IMR-90 (cell line): ENCODE measurements around the gene ZNF488. TPM values are rescaled to one million over a fixed set of nuclear protein-coding genes. Genes with fewer than 3 reads are reported as not detected.
A peak's percentile ranks its signal among the peaks of the same experiment; 100 is the strongest.

Experiments used
- ATAC-seq: fragments of 200-7000 bp; cut with Tn5 transposase; 2 replicates; pipeline ENCODE4 v1.9.1; 2020; ENCODE audit warnings: low read depth, mild to moderate bottlenecking, moderate library complexity
- BruUV-seq: library from RNA; stranded (reverse); fragments of 400-500 nt; replicated peaks from 2 replicates; lab custom pipeline; 2021; lab: Mats Ljungman, UMichigan
- CTCF ChIA-PET: fragments of 300-600 bp; formaldehyde crosslinking; extraction: SDS; loops from one replicate; lab custom pipeline; 2021; ENCODE audit warnings: antibody characterized with exemption; lab: Yijun Ruan, JAX
- POLR2A ChIA-PET: fragments of 300-600 bp; sonication (Branson Sonifier 250); formaldehyde crosslinking; loops from one replicate; lab custom pipeline; 2022; ENCODE audit warnings: antibody characterized with exemption; ENCODE audit not compliant: unreplicated experiment; lab: Charles Lee
- DNase-seq: peaks from one replicate; pipeline ENCODE4 v3.0.0; 2013
- H2AFZ ChIP-seq: replicated peaks from 2 replicates; pipeline ENCODE3; 2013; ENCODE audit warnings: low read length, mild to moderate bottlenecking; ENCODE audit not compliant: poor library complexity
- H2AK5ac ChIP-seq: 2 replicates; pipeline ENCODE4 v1.6.1; 2013; ENCODE audit warnings: low read depth, low read length, inconsistent platforms
- H2AK9ac ChIP-seq: replicated peaks from 2 replicates; pipeline ENCODE3; 2013; ENCODE audit warnings: mild to moderate bottlenecking, low read depth, low read length, moderate library complexity; ENCODE audit not compliant: poor library complexity
- H2BK120ac ChIP-seq: 2 replicates; pipeline ENCODE4 v1.6.1; 2013; ENCODE audit warnings: low read depth, low read length, inconsistent platforms
- H2BK15ac ChIP-seq: 3 replicates; pipeline ENCODE4 v1.6.1; 2013; ENCODE audit warnings: low read depth, low read length, inconsistent platforms
- H2BK20ac ChIP-seq: 2 replicates; pipeline ENCODE4 v1.6.1; 2013; ENCODE audit warnings: low read depth, mild to moderate bottlenecking, inconsistent platforms, low read length, moderate library complexity
- H2BK5ac ChIP-seq: 2 replicates; pipeline ENCODE4 v1.6.1; 2013; ENCODE audit warnings: mild to moderate bottlenecking, low read depth, low read length, inconsistent platforms; ENCODE audit not compliant: poor library complexity, severe bottlenecking
- H3K14ac ChIP-seq: replicated peaks from 2 replicates; pipeline ENCODE4 v1.6.1; 2013; ENCODE audit warnings: low read depth, low read length, inconsistent platforms
- H3K18ac ChIP-seq: 2 replicates; pipeline ENCODE4 v1.6.1; 2013; ENCODE audit warnings: low read depth, low read length, control low read depth
- H3K23ac ChIP-seq: 2 replicates; pipeline ENCODE4 v1.6.1; 2013; ENCODE audit warnings: low read depth, low read length, inconsistent platforms
- H3K27ac ChIP-seq: 2 replicates; pipeline ENCODE4 v1.5.1; 2013; ENCODE audit warnings: mild to moderate bottlenecking, control low read depth, low read length; ENCODE audit not compliant: insufficient read depth
- H3K27me3 ChIP-seq: 2 replicates; pipeline ENCODE4 v1.6.1; 2013; ENCODE audit warnings: low read length; ENCODE audit not compliant: control insufficient read depth, insufficient read depth
- H3K36me3 ChIP-seq: 2 replicates; pipeline ENCODE4 v1.6.1; 2013; ENCODE audit warnings: low read length, mixed read lengths; ENCODE audit not compliant: control insufficient read depth, insufficient read depth
- H3K4ac ChIP-seq: 2 replicates; pipeline ENCODE4 v1.6.1; 2013; ENCODE audit warnings: low read depth, low read length, inconsistent platforms
- H3K4me1 ChIP-seq: 2 replicates; pipeline ENCODE4 v1.6.1; 2013; ENCODE audit warnings: low read length, mixed read lengths; ENCODE audit not compliant: control insufficient read depth, insufficient read depth
- H3K4me2 ChIP-seq: 2 replicates; pipeline ENCODE4 v1.6.1; 2013; ENCODE audit warnings: low read depth, mild to moderate bottlenecking, control low read depth, low read length, moderate library complexity
- H3K4me3 ChIP-seq: 2 replicates; pipeline ENCODE4 v1.5.1; 2013; ENCODE audit warnings: low read depth, mild to moderate bottlenecking, control low read depth, low read length, moderate library complexity; ENCODE audit not compliant: insufficient read depth
- H3K56ac ChIP-seq: 2 replicates; pipeline ENCODE4 v1.6.1; 2013; ENCODE audit warnings: low read length, inconsistent platforms; ENCODE audit not compliant: insufficient read depth; ENCODE audit errors: extremely low read depth
- H3K79me1 ChIP-seq, 2 experiments: 2 replicates each; pipeline ENCODE4 v1.6.1; 2013; ENCODE audit warnings: low read length in 2 of 2, inconsistent platforms in 1 of 2, low read depth in 1 of 2
- H3K9ac ChIP-seq: 2 replicates; pipeline ENCODE4 v1.6.1; 2013; ENCODE audit warnings: low read depth, low read length, control low read depth
- H3K9me1 ChIP-seq: 2 replicates; pipeline ENCODE4 v1.6.1; 2013; ENCODE audit warnings: low read length, inconsistent platforms; ENCODE audit not compliant: insufficient read depth
- H3K9me3 ChIP-seq: 2 replicates; pipeline ENCODE4 v1.6.1; 2013; ENCODE audit warnings: low read length; ENCODE audit not compliant: control insufficient read depth, insufficient read depth
- H4K20me1 ChIP-seq: 2 replicates; pipeline ENCODE4 v1.6.1; 2013; ENCODE audit warnings: low read length, inconsistent platforms; ENCODE audit not compliant: insufficient read depth
- H4K5ac ChIP-seq: 2 replicates; pipeline ENCODE4 v1.6.1; 2013; ENCODE audit warnings: mild to moderate bottlenecking, low read depth, low read length, control low read depth
- H4K8ac ChIP-seq, 2 experiments: 2 replicates each; pipeline ENCODE4 v1.6.1; 2013; ENCODE audit warnings: low read depth in 2 of 2, low read length in 2 of 2, control low read depth in 1 of 2, inconsistent platforms in 1 of 2
- H4K91ac ChIP-seq: 2 replicates; pipeline ENCODE4 v1.6.1; 2013; ENCODE audit warnings: low read depth, low read length, inconsistent platforms; ENCODE audit not compliant: insufficient read depth
- CEBPB ChIP-seq: IDR thresholded peaks from 2 replicates; pipeline ENCODE4 v1.6.1; 2012; ENCODE audit warnings: low read depth, low read length, improper control_type of control experiment
- MAFK ChIP-seq: IDR thresholded peaks from 2 replicates; pipeline ENCODE4 v1.6.1; 2012; ENCODE audit warnings: low read depth, low read length, improper control_type of control experiment
- MAZ ChIP-seq: IDR thresholded peaks from 2 replicates; pipeline ENCODE4 v1.6.1; 2012; ENCODE audit warnings: low read depth, mild to moderate bottlenecking, low read length, improper control_type of control experiment, moderate library complexity, borderline replicate concordance
- NFE2L2 ChIP-seq: fragments of 150-350 bp; IDR thresholded peaks from 2 replicates; pipeline ENCODE4 v1.6.1; 2016; ENCODE audit warnings: low read depth, mild to moderate bottlenecking, low read length
- POLR2A ChIP-seq: IDR thresholded peaks from 2 replicates; pipeline ENCODE4 v1.6.1; 2012; ENCODE audit warnings: mild to moderate bottlenecking, low read depth, low read length
- RAD21 ChIP-seq: IDR thresholded peaks from 2 replicates; pipeline ENCODE4 v1.6.1; 2012; ENCODE audit warnings: low read length, improper control_type of control experiment
- RCOR1 ChIP-seq: IDR thresholded peaks from 2 replicates; pipeline ENCODE4 v1.6.1; 2012; ENCODE audit warnings: mild to moderate bottlenecking, low read length, improper control_type of control experiment; ENCODE audit not compliant: insufficient replicate concordance
- SMC3 ChIP-seq: fragments of 150-350 bp; IDR thresholded peaks from 2 replicates; pipeline ENCODE4 v1.6.1; 2016; ENCODE audit warnings: low read depth, mild to moderate bottlenecking, antibody characterized with exemption, low read length, moderate library complexity
- WGBS, 2 experiments: methylation state at CpG; one replicate each; pipeline versions ENCODE4 v1.1.5 to v1.1.7; 2013; ENCODE audit warnings: missing lambda C conversion rate in 2 of 2; ENCODE audit not compliant: insufficient read length in 1 of 2; ENCODE audit errors: extremely low coverage in 2 of 2; 5-methylcytosine and 5-hydroxymethylcytosine counted together
- dilution Hi-C: fragments of 300-500 bp; cut with HindIII; formaldehyde crosslinking; loops from one replicate; pipeline ENCODE4 v1.14.3; 2018; ENCODE audit warnings: low sequenced_read_pairs; ENCODE audit not compliant: unreplicated experiment
- in situ Hi-C: fragments of 300-500 bp; cut with MboI; formaldehyde crosslinking; loops from 3 replicates; pipeline ENCODE4 v1.14.3; 2019; ENCODE audit warnings: low sequenced_read_pairs, inconsistent platforms, mixed read lengths
- intact Hi-C: fragments of 100-400 bp; cut with micrococcal nuclease; formaldehyde crosslinking; loops from 2 replicates; pipeline ENCODE4 v1.10.0; 2022
- polyA plus RNA-seq, 3 experiments: library from polyadenylated mRNA; depleted of rRNA; stranded (reverse); fragments of >200 nt; gene quantifications; 2 replicates each; pipeline ENCODE4 v1.2.3, GENCODE V29; 2012; ENCODE audit warnings: low replicate concordance in 1 of 3
- total RNA-seq: library from RNA; depleted of rRNA; stranded (reverse); fragments of >200 nt; gene quantifications from 2 replicates; pipeline ENCODE4 v1.2.3, GENCODE V29; 2012

The ZNF488 gene
- total and polyA plus RNA-seq, 2 of the 4 experiments (the other 2 are of a cell fraction), result under 0.01 to 0.14 TPM

GRCh38 chr10:47414227-47414592, 30.1 kb upstream of the ZNF488 start:
- Histone ChIP-seq H2AFZ (peak overlapping the region; percentile 33), H3K36me3 (no peaks in the 10 kb centered on the region), H3K4ac (no peak overlapping the region), H2AK5ac (no peak overlapping the region), H4K91ac (no peak overlapping the region), H4K5ac (no peak overlapping the region), H2BK120ac (no peak overlapping the region), H2BK20ac (no peak overlapping the region), H2AK9ac (no peak overlapping the region), H3K4me3 (no peak overlapping the region), H3K4me2 (no peak overlapping the region), H3K9me1 (no peaks in the 10 kb centered on the region; the same call in 1 of the 2 replicates), H3K9ac (no peak overlapping the region), H3K23ac (no peak overlapping the region), H3K9me3 (no peaks in the 10 kb centered on the region), H3K14ac (no peak overlapping the region), H2BK5ac (no peak overlapping the region), H3K18ac (no peak overlapping the region), H3K27ac (no peak overlapping the region), H2BK15ac (no peak overlapping the region), H4K20me1 (no peaks in the 10 kb centered on the region; the same call in 1 of the 2 replicates), H3K79me1 (no peaks in the 10 kb centered on the region), H3K27me3 (peaks cover 54% of the 10 kb centered on the region), H3K4me1 (no peaks in the 10 kb centered on the region), H3K56ac (no peak overlapping the region), H4K8ac (no peak overlapping the region)
- DNase-seq (no peak), ATAC-seq (no peak)
- TF ChIP-seq MAZ (no peak), RCOR1 (no peak), SMC3 (no peak), RAD21 (no peak), POLR2A (no peak), NFE2L2 (no peak), MAFK (no peak), CEBPB (no peak)
- CTCF ChIA-PET, result no interaction called here
- in situ Hi-C loops (loop anchor here (25.0 kb wide), 1 partner anchor 877 kb away; no protein-coding TSS in a partner anchor), intact Hi-C loops (no loop called here), dilution Hi-C loops (no loop called here)
- WGBS, 2 experiments, result no CpG with 5 or more reads among the region's 2 CpGs
- POLR2A ChIA-PET, result no interaction called here
- BruUV-seq, result no TSS peak
